Occipital lobe (tissue), 2 donors: Measurements from ENCODE around the gene POU4F3. TPM values are rescaled to one million over a fixed set of nuclear protein-coding genes. Genes with fewer than 3 reads are reported as not detected.
"Not testable (repeated sequence)": the region's sequence is repeated elsewhere in the genome, so short reads cannot be mapped to it uniquely, and the experiment has no call there.

Source experiments
- DNase-seq: peaks from one replicate; lab custom pipeline; 2025; lab: John Stamatoyannopoulos, UW
- total RNA-seq: library from RNA; depleted of rRNA; stranded (reverse); fragments of >200 nt; gene quantifications from one replicate; pipeline ENCODE4 v1.2.3, GENCODE V29; 2014

Gene POU4F3
- not detected for total RNA-seq

GRCh38 chr5:146338774-146339714 lies at the start of gene POU4F3:
Gene POU4F3 (plus strand): TSS chr5:146338839. CDS start chr5:146339113, 274 bp downstream.
- DNase-seq = no peak

- DNase-seq = no peak
These were observed 48.3 kb upstream of the POU4F3 start for GRCh38 chr5:146290318-146290717.

- no peak for DNase-seq
These were observed 47.1 kb upstream of the POU4F3 start for GRCh38 chr5:146291421-146292074.

- DNase-seq = no peak
These were observed 42.4 kb upstream of the POU4F3 start for GRCh38 chr5:146296245-146296644.

- DNase-seq = not testable (repeated sequence)
These were observed 39.7 kb upstream of the POU4F3 start for GRCh38 chr5:146298920-146299319.

DNA sequence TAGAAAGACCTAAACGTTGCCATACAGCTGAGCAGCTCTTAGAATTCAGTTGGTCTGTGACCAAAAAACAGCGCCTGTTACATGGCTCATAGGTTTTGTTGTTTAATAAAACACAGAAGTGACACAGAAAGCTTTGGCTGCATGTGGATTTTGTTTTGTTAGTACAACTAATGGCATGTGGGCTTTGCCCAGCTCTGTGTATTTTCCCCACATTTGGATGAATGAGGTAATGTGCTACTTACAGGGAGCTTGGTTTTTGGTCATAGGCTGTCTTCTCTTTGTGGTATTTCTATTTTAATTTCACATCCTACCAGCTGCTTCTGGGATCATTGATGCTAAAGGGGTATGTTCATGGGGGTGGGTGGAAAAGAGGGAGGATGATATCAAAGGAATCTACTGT lies 37.0 kb upstream of the POU4F3 start:
- DNase-seq = no peak

- no peak for DNase-seq
These were observed 36.2 kb upstream of the POU4F3 start for GRCh38 chr5:146302406-146302805.

GRCh38 chr5:146306838-146307237 lies 31.8 kb upstream of the POU4F3 start:
- no peak for DNase-seq

GRCh38 chr5:146307796-146308195 lies 30.8 kb upstream of the POU4F3 start:
- no peak for DNase-seq

GRCh38 chr5:146310540-146310939 lies 28.1 kb upstream of the POU4F3 start:
- DNase-seq = no peak

DNA sequence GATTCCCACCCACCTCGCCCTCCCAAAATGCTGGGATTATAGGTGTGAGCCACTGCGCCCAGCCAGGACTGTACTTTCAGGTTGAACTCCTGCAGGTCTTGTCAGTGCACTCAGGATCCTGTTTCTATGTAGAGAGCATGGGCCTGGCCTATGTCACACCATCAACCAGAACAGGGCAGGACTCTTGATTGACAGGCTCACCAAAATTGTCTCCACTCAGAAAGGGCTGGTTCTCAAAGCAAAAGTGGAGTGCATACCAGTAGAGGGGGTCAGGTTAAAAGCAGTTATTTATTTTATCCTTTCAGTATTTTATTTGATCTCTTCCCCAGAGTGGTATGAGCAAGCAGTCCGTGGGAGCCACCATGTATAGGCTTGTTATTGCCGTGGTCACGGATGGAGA lies 27.4 kb upstream of the POU4F3 start:
- no peak for DNase-seq

DNA sequence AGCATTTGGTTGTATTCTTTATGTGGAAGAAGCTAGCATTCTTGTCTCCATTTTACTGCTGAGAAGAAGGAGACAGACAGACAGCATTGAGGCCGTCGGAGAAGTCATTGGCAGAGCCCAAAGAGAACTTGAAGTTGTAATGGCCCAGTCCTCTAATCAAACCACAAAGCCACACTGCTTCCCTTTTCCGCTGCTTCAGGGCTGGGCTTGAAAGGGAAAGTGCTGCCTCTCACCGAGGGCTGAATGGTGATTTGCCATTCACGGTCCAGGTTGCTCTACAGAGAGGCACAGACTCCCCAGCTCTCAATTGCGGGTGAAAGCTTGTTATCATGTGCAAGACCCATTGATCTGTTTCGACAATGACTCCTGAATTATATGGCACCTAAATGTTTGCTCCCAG lies 25.6 kb upstream of the POU4F3 start:
- DNase-seq = no peak

DNA sequence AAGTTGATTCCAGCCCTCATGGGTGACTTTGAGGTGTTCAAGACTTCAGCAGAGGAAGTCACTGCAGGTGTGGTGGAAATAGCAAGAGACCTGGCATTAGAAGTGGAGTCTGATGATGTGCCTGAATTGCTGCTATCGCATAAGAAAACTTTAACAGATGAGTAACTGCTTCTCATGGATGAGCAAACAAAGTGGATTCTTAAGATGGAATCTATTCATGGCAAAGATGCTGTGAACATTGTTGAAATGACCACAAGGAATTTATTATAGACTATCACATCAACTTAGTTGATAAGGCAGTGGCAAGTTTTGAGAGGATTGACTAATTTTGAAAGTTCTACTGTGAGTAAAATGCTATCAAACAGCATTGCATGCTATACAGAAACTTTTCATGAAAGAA lies 17.1 kb upstream of the POU4F3 start:
- DNase-seq = no peak

DNA sequence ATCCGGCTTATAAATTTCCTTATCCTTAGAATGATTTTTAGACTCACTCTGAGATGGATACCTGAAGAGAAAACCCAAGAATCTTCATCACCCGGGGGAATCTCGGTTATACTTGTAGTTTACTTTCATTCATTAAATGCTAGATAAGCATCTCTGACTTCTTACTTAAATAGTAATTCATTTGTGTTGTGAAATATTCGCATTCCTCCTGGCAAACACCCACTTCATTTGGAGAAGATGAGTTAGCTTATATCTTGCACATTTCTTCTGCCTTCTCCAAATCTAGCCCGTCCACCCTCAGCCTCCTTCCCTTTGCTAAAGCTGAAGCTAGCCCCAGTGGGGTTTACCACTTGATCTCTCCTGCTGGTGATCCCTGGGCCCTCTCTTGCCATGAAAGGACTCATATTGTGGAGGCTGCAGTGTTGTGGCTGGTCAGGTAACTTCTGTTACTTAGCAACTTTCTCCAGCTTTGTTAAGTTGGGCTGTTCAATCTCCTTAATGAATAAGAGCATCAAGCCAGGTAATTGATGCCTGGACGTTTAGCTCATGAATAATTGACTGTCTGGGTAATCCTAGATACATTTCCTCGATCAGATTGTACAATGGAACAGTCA lies 11.3 kb upstream of the POU4F3 start:
- DNase-seq = no peak

GRCh38 chr5:146327989-146328388 lies 10.7 kb upstream of the POU4F3 start:
- DNase-seq = no peak

- DNase-seq = no peak
These were observed 8.9 kb upstream of the POU4F3 start for GRCh38 chr5:146329697-146330096.

GRCh38 chr5:146331423-146331822 lies 7.2 kb upstream of the POU4F3 start:
- DNase-seq = no peak

DNA sequence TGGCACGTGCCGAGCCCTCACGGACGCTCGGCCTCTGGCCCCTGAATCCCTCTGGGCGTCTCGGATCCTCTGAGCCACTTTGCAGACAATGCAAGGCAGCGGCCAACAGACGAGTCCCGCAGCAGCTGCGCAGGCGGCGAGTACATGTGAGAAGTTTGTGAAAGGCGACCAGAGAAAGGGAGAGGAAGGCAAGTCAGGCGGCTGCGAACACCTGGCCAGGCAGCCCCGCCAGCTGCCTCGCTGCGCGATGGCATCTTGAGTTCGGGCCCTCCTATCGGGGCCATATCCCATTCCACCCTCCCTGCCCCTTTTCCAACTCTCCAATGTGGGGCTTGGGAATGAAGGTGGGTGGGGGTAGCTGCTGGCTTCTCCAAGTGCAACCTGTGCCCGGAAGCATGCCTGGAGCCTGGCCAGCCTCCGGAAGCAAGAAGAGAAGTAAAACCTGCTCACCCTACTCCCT lies 4.5 kb upstream of the POU4F3 start:
- no peak for DNase-seq

GRCh38 chr5:146336197-146336596 lies 2.4 kb upstream of the POU4F3 start:
- DNase-seq = no peak

DNA sequence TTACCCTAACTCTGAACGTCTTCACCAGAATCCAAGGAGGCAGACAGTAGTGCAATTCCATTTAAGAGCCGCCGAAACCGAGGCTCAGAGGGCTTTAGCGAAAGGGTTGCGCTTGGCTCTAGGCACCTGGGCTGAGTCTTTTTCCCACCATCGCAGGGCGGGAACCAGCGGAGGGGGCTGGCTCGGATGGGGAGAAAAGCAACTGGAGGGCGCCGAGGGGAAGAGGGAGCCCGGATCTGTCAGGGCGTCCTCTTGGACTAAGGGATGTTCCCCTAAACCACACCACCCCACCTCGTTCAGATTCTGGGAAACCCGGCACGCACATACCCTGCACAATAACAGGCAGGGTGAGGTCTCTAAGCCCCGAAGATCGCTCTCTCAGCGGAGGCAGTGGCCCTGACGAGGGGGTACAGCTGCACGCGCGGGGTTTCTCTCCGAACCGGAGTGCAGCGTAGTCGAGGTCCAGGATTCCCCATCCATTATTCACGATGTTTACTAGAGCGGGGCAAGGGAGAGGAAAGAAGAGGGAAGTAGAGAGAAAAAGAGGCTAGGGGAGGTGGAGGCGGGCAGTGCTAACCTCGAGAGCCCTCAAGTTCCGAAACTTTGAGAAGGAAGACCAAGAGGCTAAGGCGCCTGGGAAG lies 1.3 kb upstream of the POU4F3 start:
- no peak for DNase-seq

DNA sequence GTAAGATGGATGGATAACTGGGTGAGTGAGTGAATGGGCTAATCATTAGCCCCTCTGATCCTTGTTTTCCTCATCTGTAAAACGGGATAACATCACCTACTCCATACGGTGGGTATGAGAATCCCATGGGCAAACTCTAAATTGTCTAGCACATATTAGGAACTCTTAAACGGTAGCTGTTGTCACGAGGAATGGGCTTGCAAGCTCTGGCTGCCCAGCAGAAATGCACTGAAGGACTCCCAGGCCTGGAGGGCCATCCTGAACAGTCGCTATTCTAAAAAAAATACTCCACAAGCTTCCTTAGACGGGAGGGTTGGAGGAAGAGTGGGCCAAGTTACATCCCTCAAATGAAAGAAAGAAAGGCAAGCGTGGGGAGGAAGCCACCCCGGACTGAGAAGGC lies 711 bp upstream of the POU4F3 start:
- no peak for DNase-seq
